GM10266 (cell line): ENCODE measurements around the gene PTGES2.

Experiments
- DNase-seq: peaks from one replicate; pipeline ENCODE4 v3.0.0; 2012; ENCODE audit errors: extremely low spot score
- TF ChIP-seq, protein P1 (sequence below): IDR thresholded peaks from 2 replicates; pipeline ENCODE4 v1.5.1; 2012; ENCODE audit warnings: mild to moderate bottlenecking, low read depth; ENCODE audit not compliant: control insufficient read depth, insufficient read depth; ENCODE audit errors: missing control alignments

PTGES2 gene

DNA sequence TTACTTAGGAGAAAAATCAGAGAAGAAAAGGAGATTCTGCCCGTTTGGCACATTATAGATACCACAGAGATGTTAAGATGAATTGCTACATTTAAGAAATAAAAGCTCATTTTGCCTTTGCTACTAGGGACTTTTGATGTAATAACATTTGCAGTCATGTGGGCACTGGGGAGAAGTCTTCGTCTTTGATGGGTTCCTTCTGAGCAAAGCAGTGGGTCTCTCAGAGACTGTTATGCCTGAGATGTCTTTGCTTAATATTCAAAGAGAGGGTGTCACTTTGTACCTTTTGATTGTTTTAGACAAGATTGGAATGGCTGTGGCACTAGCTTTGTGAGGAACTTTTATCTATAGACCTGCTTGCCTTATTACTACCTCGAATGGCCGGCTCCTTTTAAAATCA lies 34.5 kb downstream of the PTGES2 start:
- no peak for DNase-seq
- TF ChIP-seq, protein P1, sequence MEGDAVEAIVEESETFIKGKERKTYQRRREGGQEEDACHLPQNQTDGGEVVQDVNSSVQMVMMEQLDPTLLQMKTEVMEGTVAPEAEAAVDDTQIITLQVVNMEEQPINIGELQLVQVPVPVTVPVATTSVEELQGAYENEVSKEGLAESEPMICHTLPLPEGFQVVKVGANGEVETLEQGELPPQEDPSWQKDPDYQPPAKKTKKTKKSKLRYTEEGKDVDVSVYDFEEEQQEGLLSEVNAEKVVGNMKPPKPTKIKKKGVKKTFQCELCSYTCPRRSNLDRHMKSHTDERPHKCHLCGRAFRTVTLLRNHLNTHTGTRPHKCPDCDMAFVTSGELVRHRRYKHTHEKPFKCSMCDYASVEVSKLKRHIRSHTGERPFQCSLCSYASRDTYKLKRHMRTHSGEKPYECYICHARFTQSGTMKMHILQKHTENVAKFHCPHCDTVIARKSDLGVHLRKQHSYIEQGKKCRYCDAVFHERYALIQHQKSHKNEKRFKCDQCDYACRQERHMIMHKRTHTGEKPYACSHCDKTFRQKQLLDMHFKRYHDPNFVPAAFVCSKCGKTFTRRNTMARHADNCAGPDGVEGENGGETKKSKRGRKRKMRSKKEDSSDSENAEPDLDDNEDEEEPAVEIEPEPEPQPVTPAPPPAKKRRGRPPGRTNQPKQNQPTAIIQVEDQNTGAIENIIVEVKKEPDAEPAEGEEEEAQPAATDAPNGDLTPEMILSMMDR = no peak

DNA sequence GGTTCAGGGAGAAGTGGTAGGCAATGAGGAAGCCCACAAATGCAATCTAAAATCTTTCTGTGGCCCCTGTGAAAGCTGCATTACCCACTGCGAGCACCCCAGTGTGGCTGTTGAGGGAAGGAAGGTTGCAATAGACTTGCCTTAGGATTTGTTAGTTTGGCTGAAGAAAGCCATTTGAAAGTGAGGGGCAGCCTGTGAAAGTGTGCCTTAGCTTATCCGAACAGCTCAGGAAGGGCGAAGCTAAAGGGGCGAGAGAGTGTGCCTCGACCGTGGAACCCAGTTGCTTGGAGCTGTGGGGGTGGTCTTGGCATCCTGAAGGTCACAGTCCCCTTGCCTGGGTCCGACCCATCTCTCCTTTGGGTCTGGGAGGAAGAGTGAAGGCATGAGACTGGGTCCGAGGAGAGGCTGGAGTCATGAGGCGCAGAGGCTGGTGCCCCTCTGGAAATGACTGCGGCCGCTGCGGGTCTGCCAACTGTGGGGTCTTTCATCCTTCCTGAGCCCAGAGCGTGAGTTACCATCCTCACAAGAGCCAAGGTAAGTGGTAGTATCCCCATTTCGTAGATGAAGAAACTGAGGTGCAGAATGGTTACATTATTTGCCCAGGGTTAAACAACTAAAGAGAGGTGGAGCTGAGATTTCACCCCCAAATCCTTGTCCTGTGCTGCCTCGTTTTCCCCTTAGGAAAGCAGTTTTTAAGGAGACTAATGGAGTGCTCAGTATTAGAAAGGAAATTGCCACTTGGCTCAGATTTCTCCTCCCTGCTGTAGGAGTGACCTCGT lies 35.1 kb downstream of the PTGES2 start:
- no peak for DNase-seq
- TF ChIP-seq, protein P1 = no peak

DNA sequence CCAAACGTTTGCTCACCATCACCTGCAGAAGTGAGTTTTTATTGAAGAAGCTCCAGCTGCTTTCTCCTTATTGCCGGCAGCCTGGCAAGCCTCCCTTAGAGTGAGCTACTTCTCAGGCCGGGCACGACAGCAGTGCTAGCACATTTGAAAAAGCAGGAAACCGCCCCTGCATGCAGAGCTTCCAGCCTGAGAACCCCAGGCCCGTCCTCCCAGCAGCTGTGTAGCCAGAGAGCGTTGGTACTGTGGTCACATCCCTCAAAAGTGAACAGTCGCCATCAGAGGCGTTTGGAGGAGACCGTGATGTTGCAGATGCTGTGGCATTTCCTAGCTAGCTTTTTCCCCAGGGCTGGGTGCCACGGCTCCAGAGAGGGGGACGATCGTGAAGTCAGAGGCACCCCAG lies 36.0 kb downstream of the PTGES2 start:
- TF ChIP-seq, protein P1 = no peak
- no peak for DNase-seq

DNA sequence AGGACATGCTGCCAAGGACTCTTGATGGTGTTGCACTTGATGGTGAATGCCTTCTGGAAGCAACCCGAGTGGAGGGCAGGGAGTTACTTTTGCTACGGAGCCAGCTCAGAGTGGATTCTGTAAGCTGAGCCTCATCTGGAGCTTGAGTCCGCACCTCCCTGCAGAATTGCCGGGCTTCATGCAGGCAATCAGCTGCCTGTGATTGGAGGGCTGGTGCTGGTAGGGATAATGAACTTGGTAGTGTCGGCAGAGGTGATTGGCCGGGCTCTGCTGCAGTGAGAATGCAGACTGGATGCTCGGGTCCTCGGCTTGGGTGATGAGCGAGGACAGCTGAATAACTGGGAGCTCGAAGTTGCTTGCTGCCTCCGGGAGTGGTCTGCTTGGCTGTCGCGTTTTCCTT lies 36.4 kb downstream of the PTGES2 start:
- TF ChIP-seq, protein P1 = no peak
- no peak for DNase-seq

DNA sequence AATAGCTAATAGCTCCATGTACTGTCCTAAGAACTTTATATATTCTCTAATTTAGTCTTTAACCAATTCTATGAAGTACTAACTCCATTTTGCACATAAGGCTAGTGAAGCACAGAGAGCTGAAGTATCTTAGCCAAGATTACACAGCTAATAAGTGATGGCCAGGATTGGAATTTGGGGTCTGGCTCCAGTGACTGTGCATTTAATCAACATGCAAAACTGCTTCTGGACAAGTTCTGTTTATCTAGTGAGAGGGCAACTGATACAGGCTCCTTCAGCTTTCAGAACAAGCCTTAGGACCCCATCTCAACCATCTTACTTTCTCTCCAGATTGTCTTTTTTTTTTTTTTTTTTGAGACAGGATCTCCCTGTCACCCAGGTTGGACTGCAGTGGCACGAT lies 38.2 kb downstream of the PTGES2 start:
- TF ChIP-seq, protein P1 = no peak
- no peak for DNase-seq

DNA sequence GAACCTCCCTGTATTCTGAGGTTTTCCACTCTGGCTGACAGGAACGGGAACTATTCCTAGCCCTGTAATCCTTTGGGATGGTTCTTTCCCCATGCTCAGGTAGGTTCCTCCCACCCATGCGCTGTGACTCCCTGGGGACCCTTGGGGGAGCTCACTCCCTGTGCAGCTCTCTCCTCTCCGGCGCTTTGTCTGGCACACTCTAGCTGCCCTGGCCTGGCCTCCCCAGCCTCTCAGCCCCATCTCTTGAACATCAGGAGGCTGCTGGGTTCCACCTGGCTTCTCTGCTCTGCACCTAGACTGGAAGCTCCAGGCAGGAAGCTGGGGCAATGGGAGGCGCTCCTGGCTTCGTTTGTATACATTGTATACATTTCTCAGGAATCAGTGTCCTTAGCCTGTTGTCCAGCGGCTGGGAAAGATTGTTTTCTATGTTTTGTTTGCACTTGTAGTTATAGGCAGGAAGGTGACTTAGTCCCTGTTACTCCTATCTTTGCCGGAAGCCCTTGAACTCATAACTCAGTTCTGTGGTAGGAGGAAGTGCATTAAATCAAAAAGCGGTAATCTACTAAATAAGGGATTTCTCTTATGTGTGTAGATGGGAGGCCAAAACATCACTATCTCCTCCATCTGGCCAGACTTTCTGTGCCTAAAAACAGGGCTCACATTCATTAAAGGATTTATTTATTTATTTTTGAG lies 39.1 kb downstream of the PTGES2 start:
- TF ChIP-seq, protein P1 = no peak

DNA sequence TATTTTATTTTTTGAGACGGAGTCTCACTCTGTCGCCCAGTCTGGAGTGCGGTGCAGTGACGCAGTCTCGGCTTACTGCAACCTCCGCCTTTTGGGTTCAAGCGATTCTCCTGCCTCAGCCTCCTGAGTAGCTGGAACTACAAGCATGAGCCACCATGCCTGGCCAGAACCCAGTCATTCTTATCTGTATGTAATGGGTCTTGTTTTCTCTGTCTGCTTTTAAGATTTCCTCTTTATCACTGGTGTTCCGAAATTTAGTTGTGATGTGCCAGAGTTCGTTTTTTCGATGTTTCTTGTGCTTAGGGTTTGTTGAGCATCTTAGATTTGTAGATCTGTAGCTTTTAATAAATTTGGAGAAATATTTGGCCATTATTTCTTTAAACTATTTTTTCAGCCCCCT lies 40.3 kb downstream of the PTGES2 start:
- DNase-seq = no peak
- TF ChIP-seq, protein P1 = no peak

More for the DNA sequence above, 39.1 kb downstream of the PTGES2 start:
- DNase-seq = no peak
